Measurements from ENCODE around the gene MGST2. TPM values are rescaled to one million over a fixed set of nuclear protein-coding genes. Genes with fewer than 3 reads are reported as not detected.

The MGST2 gene
- total and polyA plus RNA-seq, 8 donors: 7.6 to 271 (median 47.3) TPM

DNA sequence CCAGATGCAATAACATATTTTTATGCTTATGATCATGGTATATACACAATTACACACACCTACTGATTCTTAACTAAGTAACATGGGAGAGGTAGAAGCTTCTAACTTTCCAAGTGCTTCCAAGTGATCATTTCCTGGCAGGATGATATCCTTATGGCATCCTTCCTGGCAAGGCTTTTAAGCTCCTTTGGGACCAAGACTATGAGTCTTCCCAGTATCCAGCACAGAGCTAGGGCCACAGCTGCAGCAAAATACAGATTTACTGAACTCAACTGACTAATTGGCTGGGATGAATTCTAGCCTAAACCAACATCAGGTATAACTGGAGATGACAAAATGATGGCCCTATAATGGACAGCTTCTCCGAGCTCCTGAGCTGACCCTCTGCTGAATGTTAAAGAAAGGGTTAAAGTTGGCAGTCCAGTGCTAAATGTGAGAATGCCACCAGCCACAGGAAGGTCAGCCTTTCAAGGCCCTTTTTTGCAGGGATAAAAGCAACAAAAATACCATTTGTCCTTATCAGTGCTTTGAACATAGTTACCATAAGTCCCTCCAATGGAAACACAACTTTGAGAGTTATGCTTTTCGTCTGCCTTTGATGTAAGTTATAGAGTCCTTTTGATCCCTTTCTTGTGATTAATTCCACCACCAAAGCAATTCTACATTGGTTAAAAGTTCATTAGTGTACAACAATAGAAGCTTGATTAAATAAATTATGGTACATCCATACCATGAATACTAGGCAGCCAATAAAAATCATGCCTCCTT, 73.4 kb downstream of the MGST2 start:
- WGBS, 5 donors: 81 to 89% (median 82%) methylated on average over 2 of the region's 2 CpGs
- intact Hi-C loops (cut with DNase I; ENCODE audit: low total_unique reads): loop anchor here (10.0 kb wide), 1 partner anchor 266 kb away; no protein-coding TSS in a partner anchor
- Histone ChIP-seq H3K9me3 (no peaks in the 10 kb centered on the region), H3K36me3 (no peaks in the 10 kb centered on the region), H3K4me3 (no peak overlapping the region), H3K4me1 (peaks cover 30 to 41% (median 39%) of the 10 kb centered on the region in 4 donors), H3K27ac (peak overlapping the region in 3 of 5 donors; percentile 10 to 84 (median 20)), H3K27me3 (no peaks in the 10 kb centered on the region)
- TF ChIP-seq, protein P1, sequence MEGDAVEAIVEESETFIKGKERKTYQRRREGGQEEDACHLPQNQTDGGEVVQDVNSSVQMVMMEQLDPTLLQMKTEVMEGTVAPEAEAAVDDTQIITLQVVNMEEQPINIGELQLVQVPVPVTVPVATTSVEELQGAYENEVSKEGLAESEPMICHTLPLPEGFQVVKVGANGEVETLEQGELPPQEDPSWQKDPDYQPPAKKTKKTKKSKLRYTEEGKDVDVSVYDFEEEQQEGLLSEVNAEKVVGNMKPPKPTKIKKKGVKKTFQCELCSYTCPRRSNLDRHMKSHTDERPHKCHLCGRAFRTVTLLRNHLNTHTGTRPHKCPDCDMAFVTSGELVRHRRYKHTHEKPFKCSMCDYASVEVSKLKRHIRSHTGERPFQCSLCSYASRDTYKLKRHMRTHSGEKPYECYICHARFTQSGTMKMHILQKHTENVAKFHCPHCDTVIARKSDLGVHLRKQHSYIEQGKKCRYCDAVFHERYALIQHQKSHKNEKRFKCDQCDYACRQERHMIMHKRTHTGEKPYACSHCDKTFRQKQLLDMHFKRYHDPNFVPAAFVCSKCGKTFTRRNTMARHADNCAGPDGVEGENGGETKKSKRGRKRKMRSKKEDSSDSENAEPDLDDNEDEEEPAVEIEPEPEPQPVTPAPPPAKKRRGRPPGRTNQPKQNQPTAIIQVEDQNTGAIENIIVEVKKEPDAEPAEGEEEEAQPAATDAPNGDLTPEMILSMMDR (IDR thresholded peaks at IDR 0.05): no peak
- no peak for TF ChIP-seq EP300 (IDR thresholded peaks at IDR 0.05)
- no peak for TF ChIP-seq POLR2A (IDR thresholded peaks at IDR 0.05)
- TF ChIP-seq POLR2AphosphoS5 (IDR thresholded peaks at IDR 0.05): no peak
- no peak for DNase-seq

DNA sequence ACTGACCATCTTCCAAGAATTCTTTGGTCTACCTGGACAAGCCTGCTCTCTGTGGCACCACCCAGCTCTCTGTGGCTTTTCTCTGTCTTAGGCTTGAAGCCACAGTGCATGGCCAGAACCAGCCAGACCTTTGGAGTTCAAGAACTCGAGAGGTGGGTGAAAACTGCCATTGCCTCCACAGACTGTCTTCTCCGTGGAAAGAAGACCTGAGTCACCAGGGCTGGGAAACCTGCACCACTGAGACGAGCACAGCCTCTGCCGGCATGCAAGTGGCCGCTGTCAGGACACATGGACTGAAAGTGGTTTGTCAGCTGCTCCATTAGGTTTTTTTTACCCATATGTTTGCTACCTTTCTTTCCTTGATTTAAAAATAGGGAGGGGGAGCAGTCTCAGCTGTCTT, 74.5 kb downstream of the MGST2 start:
- H3K4me1 ChIP-seq: peaks cover 23 to 33% (median 29%) of the 10 kb centered on the region in 4 donors
- no peaks in the 10 kb centered on the region for H3K36me3 ChIP-seq
- H3K9me3 ChIP-seq: no peaks in the 10 kb centered on the region
- TF ChIP-seq, protein P1 (IDR thresholded peaks at IDR 0.05): no peak
- TF ChIP-seq POLR2AphosphoS5 (IDR thresholded peaks at IDR 0.05) (no peak), POLR2A (IDR thresholded peaks at IDR 0.05) (no peak), EP300 (IDR thresholded peaks at IDR 0.05) (no peak)
- H3K27ac ChIP-seq: peak overlapping the region; percentile 32 to 84 (median 73)
- intact Hi-C loops (cut with DNase I; ENCODE audit: low total_unique reads): no loop called here
- WGBS, 5 donors: 50 to 64% (median 55%) methylated on average over 5 of the region's 5 CpGs
- DNase-seq: no peak
- no peaks in the 10 kb centered on the region for H3K27me3 ChIP-seq
- no peak overlapping the region for H3K4me3 ChIP-seq

DNA sequence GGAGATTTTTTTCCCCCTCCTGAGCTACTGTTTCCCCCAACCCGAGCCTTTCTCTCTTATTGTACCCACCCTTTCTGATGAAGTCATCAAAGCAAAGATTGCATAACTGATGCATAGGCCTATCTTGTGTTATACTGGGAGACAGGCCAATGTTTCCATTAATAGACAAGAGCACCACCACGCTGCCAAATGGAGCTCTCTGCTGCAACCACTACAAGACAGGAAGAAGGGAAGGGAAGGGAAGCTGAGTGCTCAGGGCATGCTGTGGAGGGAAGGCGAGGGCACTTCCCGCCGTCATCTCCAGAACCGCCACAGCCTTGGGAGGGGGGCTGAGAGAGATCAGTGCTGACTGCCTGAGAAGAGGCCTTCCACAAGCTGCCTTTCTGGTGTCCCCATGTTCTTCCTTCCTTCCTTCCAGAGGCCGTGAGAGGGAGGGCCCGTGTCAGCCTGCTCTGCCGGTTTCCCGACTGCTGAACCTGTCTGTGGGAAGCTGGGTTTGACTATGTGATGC, 75.0 kb downstream of the MGST2 start:
- no peak overlapping the region for H3K4me3 ChIP-seq
- peak; percentile 56 to 94 for DNase-seq
- TF ChIP-seq, protein P1 (IDR thresholded peaks at IDR 0.05): peak in 2 of 7 experiments; percentile 23 to 41
- TF ChIP-seq POLR2AphosphoS5 (IDR thresholded peaks at IDR 0.05) (peak; percentile 62 to 78 (median 70)), EP300 (IDR thresholded peaks at IDR 0.05) (no peak)
- no peaks in the 10 kb centered on the region for H3K36me3 ChIP-seq
- peaks cover 19 to 28% (median 25%) of the 10 kb centered on the region in 4 donors for H3K4me1 ChIP-seq
- peak overlapping the region; percentile 32 to 84 (median 73) for H3K27ac ChIP-seq
- H3K9me3 ChIP-seq: no peaks in the 10 kb centered on the region
- WGBS, 5 donors: 13 to 28% (median 14%) methylated on average over 10 of the region's 10 CpGs
- intact Hi-C loops (cut with DNase I; ENCODE audit: low total_unique reads): no loop called here
- H3K27me3 ChIP-seq: no peaks in the 10 kb centered on the region

DNA sequence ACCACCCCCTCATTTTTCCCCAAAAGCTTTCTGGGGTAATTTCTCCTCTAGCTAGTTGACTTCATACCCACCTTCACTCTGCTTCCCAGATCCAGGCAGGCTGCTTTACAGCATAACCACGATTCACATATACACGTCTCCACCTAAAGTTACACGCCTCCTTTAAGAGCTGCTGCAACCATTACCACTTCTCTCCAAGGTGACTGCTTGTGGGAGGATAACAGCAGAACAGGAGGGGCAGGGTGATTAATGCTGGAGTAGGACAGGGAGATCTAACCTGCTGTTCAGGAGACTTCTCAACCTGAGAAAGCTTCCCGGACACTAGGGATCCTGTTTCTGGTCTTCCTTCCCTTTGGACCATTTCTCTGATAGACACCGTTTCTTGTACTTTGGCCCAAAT, 77.4 kb downstream of the MGST2 start:
- intact Hi-C loops (cut with DNase I; ENCODE audit: low total_unique reads): no loop called here
- 71 to 73% (median 72%) methylated on average over 5 of the region's 5 CpGs for WGBS, 5 donors
- peaks cover 15 to 18% (median 16%) of the 10 kb centered on the region in 4 donors for H3K4me1 ChIP-seq
- no peak for DNase-seq
- TF ChIP-seq, protein P1 (IDR thresholded peaks at IDR 0.05): no peak
- no peak for TF ChIP-seq POLR2A (IDR thresholded peaks at IDR 0.05)
- TF ChIP-seq POLR2AphosphoS5 (IDR thresholded peaks at IDR 0.05): no peak
- TF ChIP-seq EP300 (IDR thresholded peaks at IDR 0.05): no peak
- H3K36me3 ChIP-seq: no peaks in the 10 kb centered on the region
- H3K4me3 ChIP-seq: no peak overlapping the region
- no peaks in the 10 kb centered on the region for H3K27me3 ChIP-seq
- no peak overlapping the region for H3K27ac ChIP-seq
- H3K9me3 ChIP-seq: no peaks in the 10 kb centered on the region

Data from stomach (tissue), 9 donors.